A673 (cell line): ENCODE measurements around the gene MROH9.

Experiments
- EZH2 ChIP-seq: fragments of 200-600 bp; sonication (generic); IDR thresholded peaks from 2 replicates; pipeline ENCODE4 v1.6.1; 2017; ENCODE audit warnings: borderline replicate concordance, low read depth, mild to moderate bottlenecking, mixed read lengths, antibody characterized with exemption, low read length; ENCODE audit not compliant: poor library complexity, severe bottlenecking
- TF ChIP-seq, protein P1 (sequence below): fragments of 300-800, 200-600 bp; sonication (generic); conservative IDR thresholded peaks from 2 replicates; pipeline ENCODE4 v1.5.1; 2017; ENCODE audit warnings: low read depth, mild to moderate bottlenecking, antibody characterized with exemption, low read length, moderate library complexity, mixed read lengths

DNA sequence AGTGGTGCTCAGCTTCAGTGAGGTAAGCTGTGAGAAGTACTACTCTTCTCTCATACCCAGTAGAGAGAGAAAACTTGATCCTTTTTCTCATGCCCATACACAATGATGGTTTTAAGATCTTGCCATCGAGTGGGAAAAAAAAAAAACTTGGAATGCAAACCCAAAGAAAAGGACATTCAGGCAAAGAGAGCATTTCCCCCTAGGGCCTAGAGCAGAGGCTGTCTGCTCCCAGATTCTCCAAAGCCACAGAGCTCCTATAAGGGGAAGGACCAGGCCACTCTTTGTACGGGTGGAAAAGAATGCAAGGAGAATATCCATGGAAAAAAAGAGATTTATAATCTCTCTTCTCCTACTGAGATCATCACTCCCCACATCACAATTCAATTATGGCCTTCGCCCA, 34.9 kb downstream of the MROH9 start:
- TF ChIP-seq, protein P1, sequence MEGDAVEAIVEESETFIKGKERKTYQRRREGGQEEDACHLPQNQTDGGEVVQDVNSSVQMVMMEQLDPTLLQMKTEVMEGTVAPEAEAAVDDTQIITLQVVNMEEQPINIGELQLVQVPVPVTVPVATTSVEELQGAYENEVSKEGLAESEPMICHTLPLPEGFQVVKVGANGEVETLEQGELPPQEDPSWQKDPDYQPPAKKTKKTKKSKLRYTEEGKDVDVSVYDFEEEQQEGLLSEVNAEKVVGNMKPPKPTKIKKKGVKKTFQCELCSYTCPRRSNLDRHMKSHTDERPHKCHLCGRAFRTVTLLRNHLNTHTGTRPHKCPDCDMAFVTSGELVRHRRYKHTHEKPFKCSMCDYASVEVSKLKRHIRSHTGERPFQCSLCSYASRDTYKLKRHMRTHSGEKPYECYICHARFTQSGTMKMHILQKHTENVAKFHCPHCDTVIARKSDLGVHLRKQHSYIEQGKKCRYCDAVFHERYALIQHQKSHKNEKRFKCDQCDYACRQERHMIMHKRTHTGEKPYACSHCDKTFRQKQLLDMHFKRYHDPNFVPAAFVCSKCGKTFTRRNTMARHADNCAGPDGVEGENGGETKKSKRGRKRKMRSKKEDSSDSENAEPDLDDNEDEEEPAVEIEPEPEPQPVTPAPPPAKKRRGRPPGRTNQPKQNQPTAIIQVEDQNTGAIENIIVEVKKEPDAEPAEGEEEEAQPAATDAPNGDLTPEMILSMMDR: no peak
- no peak for TF ChIP-seq EZH2
